ENCODE results near the gene THRB.

Gene THRB

GRCh38 chr3:24299806-24300626, 194.6 kb downstream of the THRB start:
- DNase-seq: no peak

GRCh38 chr3:24299246-24299805, 195.3 kb downstream of the THRB start:
- DNase-seq: no peak

GRCh38 chr3:24296441-24297205, 198.0 kb downstream of the THRB start:
- DNase-seq: no peak

GRCh38 chr3:24294150-24294549, 200.5 kb downstream of the THRB start:
- DNase-seq: no peak

GRCh38 chr3:24291646-24292045, 203.0 kb downstream of the THRB start:
- DNase-seq: no peak

- no peak for DNase-seq
Observed at GRCh38 chr3:24290596-24290995, 204.1 kb downstream of the THRB start.

- peak; percentile 79 for DNase-seq
Observed at GRCh38 chr3:24288496-24289236, 206.0 kb downstream of the THRB start.

- peak; percentile 35 for DNase-seq
Observed at GRCh38 chr3:24287755-24288450, 206.7 kb downstream of the THRB start.

- DNase-seq: no peak
Observed at GRCh38 chr3:24286405-24286804, 208.2 kb downstream of the THRB start.

GRCh38 chr3:24278543-24278942, 216.1 kb downstream of the THRB start:
- no peak for DNase-seq

- DNase-seq: no peak
Observed at GRCh38 chr3:24273491-24273890, 221.2 kb downstream of the THRB start.

- no peak for DNase-seq
Observed at GRCh38 chr3:24272875-24273274, 221.8 kb downstream of the THRB start.

- DNase-seq: no peak
Observed at GRCh38 chr3:24272408-24272807, 222.2 kb downstream of the THRB start.

- DNase-seq: no peak
Observed at GRCh38 chr3:24271228-24271627, 223.4 kb downstream of the THRB start.

GRCh38 chr3:24270744-24271143, 223.9 kb downstream of the THRB start:
- DNase-seq: no peak

- no peak for DNase-seq
Observed at GRCh38 chr3:24270204-24270691, 224.4 kb downstream of the THRB start.

GRCh38 chr3:24264748-24265158, 229.9 kb downstream of the THRB start:
- DNase-seq: peak; percentile 23

- no peak for DNase-seq
Observed at GRCh38 chr3:24264011-24264410, 230.6 kb downstream of the THRB start.

- DNase-seq: no peak
Observed at GRCh38 chr3:24263069-24263668, 231.5 kb downstream of the THRB start.

GRCh38 chr3:24261521-24261920, 233.1 kb downstream of the THRB start:
- no peak for DNase-seq

- no peak for DNase-seq
Observed at GRCh38 chr3:24259901-24260512, 234.6 kb downstream of the THRB start.

Data from midbrain (tissue), 1 donor.